Tibial nerve (tissue), 4 donors: Measurements from ENCODE around the gene RPL35. TPM values are rescaled to one million over a fixed set of nuclear protein-coding genes. Genes with fewer than 3 reads are reported as not detected.

Experiments
- DNase-seq, 2 donors: peaks; one replicate each; pipeline ENCODE4 v3.0.0-alpha.2; 2019; ENCODE audit warnings: low spot score in 2 of 2
- H3K27ac ChIP-seq, 4 donors: fragments of 200-600 bp; sonication (generic) in 3 of 4; one replicate each; pipeline ENCODE4 v1.5.1; 2017 to 2019; ENCODE audit warnings: mild to moderate bottlenecking in 1 of 4
- H3K27me3 ChIP-seq, 2 donors: fragments of 200-600 bp; sonication (generic) in 1 of 2; one replicate each; pipeline versions ENCODE4 v1.5.1 to v1.6.0; 2017 to 2019
- H3K36me3 ChIP-seq, 3 donors: fragments of 200-600 bp; sonication (generic); one replicate each; pipeline ENCODE4 v1.5.1; 2018 to 2019
- H3K4me1 ChIP-seq, 4 donors: fragments of 200-600 bp; sonication (generic) in 3 of 4; one replicate each; pipeline ENCODE4 v1.5.1; 2017 to 2019
- H3K4me3 ChIP-seq, 4 donors: fragments of 200-600 bp; sonication (generic) in 3 of 4; one replicate each; pipeline ENCODE4 v1.5.1; 2017 to 2019; ENCODE audit warnings: mild to moderate bottlenecking in 1 of 4, moderate library complexity in 1 of 4
- H3K9me3 ChIP-seq, 4 donors: fragments of 200-600 bp; sonication (generic) in 3 of 4; one replicate each; pipeline ENCODE4 v1.5.1; 2017 to 2019
- EP300 ChIP-seq, 2 donors: sonication (generic); formaldehyde crosslinking; IDR thresholded peaks; one replicate each; pipeline ENCODE4 v1.6.1; 2017; ENCODE audit warnings: antibody characterized with exemption in 2 of 2, mild to moderate bottlenecking in 1 of 2
- POLR2A ChIP-seq, 2 donors: fragments of 450-650 bp; IDR thresholded peaks; one replicate each; pipeline ENCODE4 v1.6.1; 2017; ENCODE audit warnings: antibody characterized with exemption in 2 of 2, mild to moderate bottlenecking in 2 of 2, moderate library complexity in 2 of 2
- WGBS, 2 donors: methylation state at CpG; one replicate each; pipeline ENCODE4 v1.1.5; 2018; 5-methylcytosine and 5-hydroxymethylcytosine counted together
- total RNA-seq, 4 donors: library from RNA; depleted of rRNA; stranded (reverse); fragments of >200 nt; gene quantifications; one replicate each; pipeline ENCODE4 v1.1.0, GENCODE V29; 2016
- TF ChIP-seq, protein P1 (sequence below), 5 experiments: fragments of 200-600 bp in 3 of 5; fragments of 450-650 bp in 2 of 5; sonication (generic) in 3 of 5; IDR thresholded peaks; one replicate each; pipeline ENCODE4 v1.5.1; 2016 to 2019; ENCODE audit warnings: antibody characterized with exemption in 5 of 5, mild to moderate bottlenecking in 3 of 5, moderate library complexity in 2 of 5

RPL35 gene
- total RNA-seq, 4 donors from 2014 or later, result 1,854 to 2,171 (median 1,912) TPM

GRCh38 chr9:124882231-124882630 is 20.5 kb upstream of the RPL35 start:
- Histone ChIP-seq H3K27me3 (no peaks in the 10 kb centered on the region), H3K36me3 (peaks cover 4 to 100% (median 28%) of the 10 kb centered on the region in 3 donors), H3K4me1 (no peaks in the 10 kb centered on the region), H3K27ac (no peak overlapping the region), H3K9me3 (no peaks in the 10 kb centered on the region), H3K4me3 (no peak overlapping the region)
- no peak for DNase-seq
- whole genome bisulfite sequencing, 2 donors, result 53 to 61% methylated on average over 13 of the region's 13 CpGs
- TF ChIP-seq EP300 (IDR thresholded peaks at IDR 0.05) (no peak), POLR2A (IDR thresholded peaks at IDR 0.05) (no peak)
- TF ChIP-seq, protein P1, sequence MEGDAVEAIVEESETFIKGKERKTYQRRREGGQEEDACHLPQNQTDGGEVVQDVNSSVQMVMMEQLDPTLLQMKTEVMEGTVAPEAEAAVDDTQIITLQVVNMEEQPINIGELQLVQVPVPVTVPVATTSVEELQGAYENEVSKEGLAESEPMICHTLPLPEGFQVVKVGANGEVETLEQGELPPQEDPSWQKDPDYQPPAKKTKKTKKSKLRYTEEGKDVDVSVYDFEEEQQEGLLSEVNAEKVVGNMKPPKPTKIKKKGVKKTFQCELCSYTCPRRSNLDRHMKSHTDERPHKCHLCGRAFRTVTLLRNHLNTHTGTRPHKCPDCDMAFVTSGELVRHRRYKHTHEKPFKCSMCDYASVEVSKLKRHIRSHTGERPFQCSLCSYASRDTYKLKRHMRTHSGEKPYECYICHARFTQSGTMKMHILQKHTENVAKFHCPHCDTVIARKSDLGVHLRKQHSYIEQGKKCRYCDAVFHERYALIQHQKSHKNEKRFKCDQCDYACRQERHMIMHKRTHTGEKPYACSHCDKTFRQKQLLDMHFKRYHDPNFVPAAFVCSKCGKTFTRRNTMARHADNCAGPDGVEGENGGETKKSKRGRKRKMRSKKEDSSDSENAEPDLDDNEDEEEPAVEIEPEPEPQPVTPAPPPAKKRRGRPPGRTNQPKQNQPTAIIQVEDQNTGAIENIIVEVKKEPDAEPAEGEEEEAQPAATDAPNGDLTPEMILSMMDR (IDR thresholded peaks at IDR 0.05), result no peak

- H3K4me3 ChIP-seq, result no peak overlapping the region
- no peaks in the 10 kb centered on the region for H3K27me3 ChIP-seq
- H3K36me3 ChIP-seq, result peaks cover 4 to 100% (median 25%) of the 10 kb centered on the region in 3 donors
- H3K4me1 ChIP-seq, result no peaks in the 10 kb centered on the region
- TF ChIP-seq, protein P1 (IDR thresholded peaks at IDR 0.05), result no peak
- TF ChIP-seq POLR2A (IDR thresholded peaks at IDR 0.05) (no peak), EP300 (IDR thresholded peaks at IDR 0.05) (no peak)
- H3K27ac ChIP-seq, result no peak overlapping the region
- WGBS, 2 donors, result 90% methylated on average over 16 of the region's 16 CpGs
- no peaks in the 10 kb centered on the region for H3K9me3 ChIP-seq
- DNase-seq, result no peak
Observed at GRCh38 chr9:124881138-124881743, 19.5 kb upstream of the RPL35 start.

DNA sequence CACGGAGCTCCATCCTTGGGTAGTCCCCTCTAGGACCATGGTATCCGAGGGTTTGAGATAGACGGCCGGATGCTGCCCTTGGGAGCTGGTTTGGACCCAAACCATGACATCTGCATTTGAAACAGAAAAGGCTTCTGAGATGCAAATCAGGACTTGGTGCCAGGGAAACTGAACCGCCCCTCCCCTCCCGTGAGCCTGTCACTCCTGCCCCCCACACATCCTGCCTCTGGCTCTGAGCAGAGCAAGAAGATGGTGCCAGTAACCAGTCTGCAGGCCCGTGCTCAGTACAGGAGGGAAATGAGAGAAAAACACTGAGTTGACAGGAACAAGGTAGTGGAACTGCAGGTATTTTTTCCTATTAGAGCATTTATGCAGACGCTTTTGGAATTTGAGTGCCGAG is 18.7 kb upstream of the RPL35 start:
- WGBS, 2 donors, result 60 to 62% methylated on average over 9 of the region's 9 CpGs
- H3K4me1 ChIP-seq, result no peaks in the 10 kb centered on the region
- no peak for DNase-seq
- TF ChIP-seq, protein P1 (IDR thresholded peaks at IDR 0.05), result no peak
- TF ChIP-seq POLR2A (IDR thresholded peaks at IDR 0.05) (no peak), EP300 (IDR thresholded peaks at IDR 0.05) (no peak)
- H3K36me3 ChIP-seq, result peaks cover 4 to 100% (median 22%) of the 10 kb centered on the region in 3 donors
- no peaks in the 10 kb centered on the region for H3K9me3 ChIP-seq
- H3K27me3 ChIP-seq, result no peaks in the 10 kb centered on the region
- H3K4me3 ChIP-seq, result no peak overlapping the region
- H3K27ac ChIP-seq, result no peak overlapping the region

DNA sequence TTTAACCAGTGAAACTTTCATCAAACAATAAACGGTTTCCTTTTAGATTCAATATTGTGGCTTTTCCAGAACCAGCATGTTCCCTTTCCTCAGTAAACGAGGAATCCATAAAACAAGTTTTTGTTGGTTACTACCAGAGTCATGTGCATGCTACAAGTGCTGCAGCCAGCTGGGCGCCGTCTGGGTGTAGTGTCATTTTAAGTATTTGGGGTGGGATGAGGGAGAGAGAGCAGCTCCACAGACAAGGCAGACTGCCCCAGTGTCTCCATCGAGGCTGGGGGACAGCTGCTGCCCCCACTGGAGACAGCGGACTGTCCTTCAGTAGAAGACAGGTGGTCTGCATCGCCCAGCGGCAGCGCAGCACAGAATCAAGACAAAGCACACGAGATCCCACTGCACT is 17.5 kb upstream of the RPL35 start:
- WGBS, 2 donors, result 74 to 80% methylated on average over 10 of the region's 10 CpGs
- Histone ChIP-seq H3K4me3 (no peak overlapping the region), H3K27me3 (no peaks in the 10 kb centered on the region), H3K27ac (no peak overlapping the region), H3K9me3 (no peaks in the 10 kb centered on the region), H3K4me1 (no peaks in the 10 kb centered on the region), H3K36me3 (peaks cover 4 to 100% (median 16%) of the 10 kb centered on the region in 3 donors)
- no peak for DNase-seq
- TF ChIP-seq EP300 (IDR thresholded peaks at IDR 0.05) (no peak), POLR2A (IDR thresholded peaks at IDR 0.05) (no peak)
- TF ChIP-seq, protein P1 (IDR thresholded peaks at IDR 0.05), result no peak

GRCh38 chr9:124878518-124878917 is 16.8 kb upstream of the RPL35 start:
- H3K27ac ChIP-seq, result no peak overlapping the region
- TF ChIP-seq, protein P1 (IDR thresholded peaks at IDR 0.05), result no peak
- TF ChIP-seq POLR2A (IDR thresholded peaks at IDR 0.05), result no peak
- H3K4me3 ChIP-seq, result no peak overlapping the region
- peaks cover 0 to 4% (median under 1%) of the 10 kb centered on the region in 4 donors for H3K4me1 ChIP-seq
- no peaks in the 10 kb centered on the region for H3K9me3 ChIP-seq
- WGBS, 2 donors, result 81 to 85% methylated on average over 6 of the region's 6 CpGs
- peaks cover 4 to 100% (median 16%) of the 10 kb centered on the region in 3 donors for H3K36me3 ChIP-seq
- H3K27me3 ChIP-seq, result no peaks in the 10 kb centered on the region
- no peak for DNase-seq
